WTC11 (cell line): ENCODE measurements around the gene CUL4A. TPM values are rescaled to one million over a fixed set of nuclear protein-coding genes. Genes with fewer than 3 reads are reported as not detected.

ENCODE experiments used
- ATAC-seq: fragments of 200-7000 bp; cut with Tn5 transposase; 2 replicates; pipeline ENCODE4 v1.10.0; 2021; ENCODE audit warnings: mild to moderate bottlenecking, moderate library complexity
- CTCF ChIA-PET: fragments of 300-600 bp; sonication (Branson Sonifier 250); formaldehyde crosslinking; loops from one replicate; lab custom pipeline; 2021; ENCODE audit warnings: antibody characterized with exemption; lab: Charles Lee
- POLR2A ChIA-PET: fragments of 350-600 bp; sonication (Branson Sonifier 250); formaldehyde crosslinking; loops from one replicate; lab custom pipeline; 2021; ENCODE audit warnings: antibody characterized with exemption; lab: Charles Lee
- DNase-seq: peaks from one replicate; pipeline ENCODE4 v3.0.0; 2021; ENCODE audit warnings: low spot score
- H3K27ac Mint-ChIP-seq: 2 replicates; pipeline ENCODE4 v1.8.0; 2021; ENCODE audit warnings: mixed read lengths
- H3K27me3 Mint-ChIP-seq: 2 replicates; pipeline ENCODE4 v1.8.0; 2021; ENCODE audit warnings: low read depth, mild to moderate bottlenecking, moderate library complexity, mixed read lengths
- H3K36me3 Mint-ChIP-seq: 2 replicates; pipeline ENCODE4 v1.8.0; 2021; ENCODE audit warnings: mixed read lengths
- H3K4me1 Mint-ChIP-seq: 2 replicates; pipeline ENCODE4 v1.8.0; 2022; ENCODE audit warnings: mixed read lengths
- H3K4me3 Mint-ChIP-seq: 2 replicates; pipeline ENCODE4 v1.8.0; 2021; ENCODE audit warnings: mild to moderate bottlenecking, moderate library complexity, mixed read lengths
- H3K9me3 Mint-ChIP-seq: 2 replicates; pipeline ENCODE4 v1.8.0; 2021; ENCODE audit warnings: mixed read lengths
- ARID4B ChIP-seq: sonication (generic); formaldehyde crosslinking; IDR thresholded peaks from 2 replicates; pipeline ENCODE4 v1.8.0; 2023; ENCODE audit warnings: missing genetic modification reagents, mild to moderate bottlenecking, borderline replicate concordance
- FOXJ3 ChIP-seq: sonication (generic); formaldehyde crosslinking; IDR thresholded peaks from 2 replicates; pipeline ENCODE4 v1.9.0; 2021; ENCODE audit warnings: missing genetic modification reagents, mild to moderate bottlenecking, borderline replicate concordance
- FOXK1 ChIP-seq: sonication (generic); formaldehyde crosslinking; IDR thresholded peaks from 2 replicates; pipeline ENCODE4 v1.8.0; 2022; ENCODE audit warnings: mild to moderate bottlenecking, moderate library complexity, missing genetic modification reagents
- FOXP4 ChIP-seq: sonication (generic); formaldehyde crosslinking; IDR thresholded peaks from 2 replicates; pipeline ENCODE4 v1.8.0; 2022; ENCODE audit warnings: mild to moderate bottlenecking, missing genetic modification reagents
- GABPB1 ChIP-seq: sonication (generic); formaldehyde crosslinking; IDR thresholded peaks from 2 replicates; pipeline ENCODE4 v1.8.1; 2023; ENCODE audit warnings: mild to moderate bottlenecking, missing genetic modification reagents
- HMGXB4 ChIP-seq: sonication (generic); formaldehyde crosslinking; IDR thresholded peaks from 2 replicates; pipeline ENCODE4 v1.8.1; 2023; ENCODE audit warnings: mild to moderate bottlenecking, moderate library complexity, missing genetic modification reagents
- IRF1 ChIP-seq: sonication (generic); formaldehyde crosslinking; IDR thresholded peaks from 2 replicates; pipeline ENCODE4 v1.8.0; 2023; ENCODE audit warnings: missing genetic modification reagents
- NFE2L1 ChIP-seq: sonication (generic); formaldehyde crosslinking; IDR thresholded peaks from 2 replicates; pipeline ENCODE4 v1.8.1; 2023; ENCODE audit warnings: missing genetic modification reagents
- PRDM15 ChIP-seq: sonication (generic); formaldehyde crosslinking; IDR thresholded peaks from 2 replicates; pipeline ENCODE4 v1.8.0; 2022; ENCODE audit warnings: missing genetic modification reagents
- SMAD4 ChIP-seq: sonication (generic); formaldehyde crosslinking; IDR thresholded peaks from 2 replicates; pipeline ENCODE4 v1.8.0; 2022; ENCODE audit warnings: mild to moderate bottlenecking, missing genetic modification reagents
- USF1 ChIP-seq: sonication (generic); formaldehyde crosslinking; IDR thresholded peaks from 2 replicates; pipeline ENCODE4 v1.8.0; 2022; ENCODE audit warnings: mild to moderate bottlenecking, missing genetic modification reagents
- ZMAT4 ChIP-seq: fragments of 250-450 bp; sonication (Bioruptor Pico); IDR thresholded peaks from 2 replicates; pipeline ENCODE4 v1.9.0; 2021; ENCODE audit warnings: mild to moderate bottlenecking
- ZNF281 ChIP-seq: sonication (generic); formaldehyde crosslinking; IDR thresholded peaks from 2 replicates; pipeline ENCODE4 v1.8.0; 2023; ENCODE audit warnings: mild to moderate bottlenecking, missing genetic modification reagents
- total RNA-seq: library from RNA; stranded (reverse); gene quantifications from 3 replicates; pipeline ENCODE4 v1.2.3, GENCODE V29; 2021

The CUL4A gene
- total RNA-seq, 1 experiment from 2014 or later: 99.9 TPM

- TF ChIP-seq SMAD4 (CRISPR knock-in tag) (0 out of 2 replicates have a peak, but pooled peaks have one; percentile 2), PRDM15 (CRISPR knock-in tag) (no peak), FOXJ3 (CRISPR knock-in tag) (no peak), IRF1 (CRISPR knock-in tag) (no peak), FOXP4 (CRISPR knock-in tag) (peak; percentile 66; the same call in 1 of the 2 replicates)
- DNase-seq (peak; percentile 50), ATAC-seq (peak; percentile 9)
- ChIA-PET POLR2A (interaction anchor here (0.8 to 1.3 kb wide), 2 partner anchors 10 to 288 kb away, joined by 3 read pairs; no protein-coding TSS in a partner anchor), CTCF (no interaction called here)
- H3K9me3 Mint-ChIP-seq: no peaks in the 10 kb centered on the region
- no peaks in the 10 kb centered on the region for H3K27me3 Mint-ChIP-seq
- H3K27ac Mint-ChIP-seq: peak overlapping the region; percentile 76
- H3K4me3 Mint-ChIP-seq: peak overlapping the region; percentile 93
- H3K36me3 Mint-ChIP-seq: peaks cover 32% of the 10 kb centered on the region; the same call in 1 of the 2 replicates
- peaks cover 45% of the 10 kb centered on the region for H3K4me1 Mint-ChIP-seq
These were observed 1.5 kb upstream of the CUL4A start for GRCh38 chr13:113207890-113208420.

GRCh38 chr13:113208421-113209335, 735 bp upstream of the CUL4A start, which contains the start of gene PCID2:
TSS of gene PCID2 (minus strand) at chr13:113208669. CDS start at chr13:113208634, 35 bp downstream.
- no peaks in the 10 kb centered on the region for H3K27me3 Mint-ChIP-seq
- H3K4me3 Mint-ChIP-seq: peak within 1 kb of the TSS; percentile 93
- TF ChIP-seq USF1 (CRISPR knock-in tag): peak; percentile 56; the same call in 1 of the 2 replicates
- peak; percentile 96 for TF ChIP-seq GABPB1 (CRISPR knock-in tag)
- TF ChIP-seq NFE2L1: no peak; the same call in none of the 2 replicates
- TF ChIP-seq ZNF281: peak; percentile 81; the same call in 1 of the 2 replicates
- peak; percentile 66; the same call in 1 of the 2 replicates for TF ChIP-seq ARID4B
- TF ChIP-seq ZMAT4 (CRISPR knock-in tag): 0 out of 2 replicates have a peak, but pooled peaks have one; percentile 34
- TF ChIP-seq FOXK1 (CRISPR knock-in tag): peak; percentile 50; the same call in 1 of the 2 replicates
- peak; percentile 91 for TF ChIP-seq HMGXB4 (CRISPR knock-in tag)

More at GRCh38 chr13:113208421-113209335, 735 bp upstream of the CUL4A start, which contains the start of gene PCID2:
- peak; percentile 75 for ATAC-seq
- peaks cover 50% of the 10 kb centered on the region for H3K4me1 Mint-ChIP-seq
- peak within 1 kb of the TSS; percentile 76 for H3K27ac Mint-ChIP-seq
- peaks cover 32% of the 10 kb centered on the region; the same call in 1 of the 2 replicates for H3K36me3 Mint-ChIP-seq
- peak; percentile 89 for DNase-seq
- POLR2A ChIA-PET: interaction anchor here (0.6 to 1.5 kb wide), 6 partner anchors 10 to 287 kb away, joined by 3 read pairs; no protein-coding TSS in a partner anchor
- no peaks in the 10 kb centered on the region for H3K9me3 Mint-ChIP-seq
- CTCF ChIA-PET: interaction anchor here (0.6 to 1.6 kb wide), 2 partner anchors 30 to 354 kb away, joined by 4 read pairs; no protein-coding TSS in a partner anchor
